ENCODE measurements around the gene ADIPOR1. TPM values are rescaled to one million over a fixed set of nuclear protein-coding genes. Genes with fewer than 3 reads are reported as not detected.
"Not testable (repeated sequence)": the region's sequence is repeated elsewhere in the genome, so short reads cannot be mapped to it uniquely, and the experiment has no call there.

The ADIPOR1 gene, protein sequence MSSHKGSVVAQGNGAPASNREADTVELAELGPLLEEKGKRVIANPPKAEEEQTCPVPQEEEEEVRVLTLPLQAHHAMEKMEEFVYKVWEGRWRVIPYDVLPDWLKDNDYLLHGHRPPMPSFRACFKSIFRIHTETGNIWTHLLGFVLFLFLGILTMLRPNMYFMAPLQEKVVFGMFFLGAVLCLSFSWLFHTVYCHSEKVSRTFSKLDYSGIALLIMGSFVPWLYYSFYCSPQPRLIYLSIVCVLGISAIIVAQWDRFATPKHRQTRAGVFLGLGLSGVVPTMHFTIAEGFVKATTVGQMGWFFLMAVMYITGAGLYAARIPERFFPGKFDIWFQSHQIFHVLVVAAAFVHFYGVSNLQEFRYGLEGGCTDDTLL
- total RNA-seq (100 to 1,000 TPM; 130 to 138 TPM), polyA plus RNA-seq (ENCODE audit: insufficient read length in 6 of 6) (10 to 100 TPM; 63.2 to 72.0 (median 65.8) TPM)
- long read RNA-seq, donor 1, transcript ADIPOR1-201 (8 exons, 2,177 nt), result major isoform, 51 of 79 reads
- long read RNA-seq, donor 1, partial matches to known transcripts, result 27 of 79 reads
- long read RNA-seq, donor 1, other reads (novel, unspliced or antisense), result 0 of 79 reads
- long read RNA-seq, donor 2, transcript ADIPOR1-201 (8 exons, 2,177 nt), result major isoform, 19 of 24 reads
- long read RNA-seq, donor 2, partial matches to known transcripts, result 5 of 24 reads
- long read RNA-seq, donor 2, other reads (novel, unspliced or antisense), result 0 of 24 reads
- long read RNA-seq, donor 3, transcript ADIPOR1-201 (8 exons, 2,177 nt), result major isoform, 23 of 23 reads
- long read RNA-seq, donor 3, partial matches to known transcripts, result 0 of 23 reads
- long read RNA-seq, donor 3, other reads (novel, unspliced or antisense), result 0 of 23 reads
- long read RNA-seq, donor 4, transcript ADIPOR1-201 (8 exons, 2,177 nt), result major isoform, 59 of 63 reads
- long read RNA-seq, donor 4, partial matches to known transcripts, result 1 of 63 reads
- long read RNA-seq, donor 4, other reads (novel, unspliced or antisense), result 2 of 63 reads
- long read RNA-seq, donor 5, transcript ADIPOR1-201 (8 exons, 2,177 nt), result major isoform, 24 of 30 reads
- long read RNA-seq, donor 5, partial matches to known transcripts, result 6 of 30 reads
- long read RNA-seq, donor 5, other reads (novel, unspliced or antisense), result 0 of 30 reads
- long read RNA-seq, donor 6, transcript ADIPOR1-201 (8 exons, 2,177 nt), result major isoform, 39 of 47 reads
- long read RNA-seq, donor 6, partial matches to known transcripts, result 5 of 47 reads
- long read RNA-seq, donor 6, other reads (novel, unspliced or antisense), result 0 of 47 reads
- long read RNA-seq, donor 7, transcript ADIPOR1-201 (8 exons, 2,177 nt), result major isoform, 23 of 23 reads
- long read RNA-seq, donor 7, partial matches to known transcripts, result 0 of 23 reads
- long read RNA-seq, donor 7, other reads (novel, unspliced or antisense), result 0 of 23 reads
- long read RNA-seq, donor 8, transcript ADIPOR1-201 (8 exons, 2,177 nt), result major isoform, 28 of 29 reads
- long read RNA-seq, donor 8, partial matches to known transcripts, result 0 of 29 reads
- long read RNA-seq, donor 8, other reads (novel, unspliced or antisense), result 0 of 29 reads
- long read RNA-seq, donor 9, result 0 reads
- long read RNA-seq, donor 10, transcript ADIPOR1-201 (8 exons, 2,177 nt), result major isoform, 93 of 103 reads
- long read RNA-seq, donor 10, partial matches to known transcripts, result 3 of 103 reads
- long read RNA-seq, donor 10, other reads (novel, unspliced or antisense), result 6 of 103 reads
- long read RNA-seq, donor 11, transcript ADIPOR1-201 (8 exons, 2,177 nt), result major isoform, 29 of 44 reads
- long read RNA-seq, donor 11, partial matches to known transcripts, result 6 of 44 reads
- long read RNA-seq, donor 11, other reads (novel, unspliced or antisense), result 5 of 44 reads
- long read RNA-seq, donor 12, transcript ADIPOR1-201 (8 exons, 2,177 nt), result major isoform, 28 of 29 reads
- long read RNA-seq, donor 12, partial matches to known transcripts, result 0 of 29 reads
- long read RNA-seq, donor 12, other reads (novel, unspliced or antisense), result 0 of 29 reads

DNA sequence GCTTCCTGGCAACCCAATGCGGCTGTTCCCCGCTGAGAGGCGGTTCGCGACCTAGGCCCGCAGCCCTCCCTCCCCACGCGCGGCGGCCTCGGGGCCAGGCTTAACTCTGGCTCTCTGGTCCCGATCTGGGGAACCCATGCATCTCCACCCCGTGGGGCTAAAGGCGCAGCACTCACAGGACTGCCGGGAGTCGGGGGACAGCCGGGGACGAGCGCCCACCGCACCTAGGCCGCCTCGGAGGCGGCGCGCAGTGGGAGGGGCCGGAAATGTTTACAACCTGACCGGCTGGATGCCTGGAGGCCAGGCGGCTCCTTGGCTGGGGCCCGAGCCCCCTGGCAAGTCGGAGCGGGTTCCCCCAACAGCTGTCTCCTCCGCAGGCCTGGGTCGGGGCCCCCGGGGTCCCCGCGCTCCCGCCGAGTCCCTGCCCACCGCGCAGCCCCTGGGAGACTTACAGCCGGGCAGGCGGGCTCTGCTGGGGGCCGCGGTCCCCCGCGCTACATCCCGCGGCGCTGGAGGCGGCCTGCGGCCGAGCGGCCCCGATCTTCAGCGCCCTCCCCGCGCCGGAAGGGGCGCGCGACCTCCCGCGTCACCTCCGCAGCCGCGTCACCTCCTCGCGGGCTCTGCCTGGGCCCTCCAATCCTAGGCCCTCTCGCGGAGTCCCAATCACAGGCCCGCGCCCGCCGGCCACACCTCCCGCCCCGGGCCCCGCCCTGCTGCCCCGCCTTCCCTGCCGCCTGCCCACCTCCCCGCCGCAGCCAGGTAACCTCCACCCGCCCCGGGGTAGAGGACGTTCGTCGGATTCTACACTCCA, at the start of gene ADIPOR1:
TSS of gene ADIPOR1 (minus strand) at position 580 of the 811 bp plus-strand sequence. CDS start 7,242 bp downstream, outside the sequence.
- intact Hi-C loops (cut with DNase I), result no loop called here
- Histone ChIP-seq H3K4me1 (peaks cover 18 to 52% of the 10 kb centered on the region in 2 donors), H3K9me3 (no peaks in the 10 kb centered on the region)

DNA sequence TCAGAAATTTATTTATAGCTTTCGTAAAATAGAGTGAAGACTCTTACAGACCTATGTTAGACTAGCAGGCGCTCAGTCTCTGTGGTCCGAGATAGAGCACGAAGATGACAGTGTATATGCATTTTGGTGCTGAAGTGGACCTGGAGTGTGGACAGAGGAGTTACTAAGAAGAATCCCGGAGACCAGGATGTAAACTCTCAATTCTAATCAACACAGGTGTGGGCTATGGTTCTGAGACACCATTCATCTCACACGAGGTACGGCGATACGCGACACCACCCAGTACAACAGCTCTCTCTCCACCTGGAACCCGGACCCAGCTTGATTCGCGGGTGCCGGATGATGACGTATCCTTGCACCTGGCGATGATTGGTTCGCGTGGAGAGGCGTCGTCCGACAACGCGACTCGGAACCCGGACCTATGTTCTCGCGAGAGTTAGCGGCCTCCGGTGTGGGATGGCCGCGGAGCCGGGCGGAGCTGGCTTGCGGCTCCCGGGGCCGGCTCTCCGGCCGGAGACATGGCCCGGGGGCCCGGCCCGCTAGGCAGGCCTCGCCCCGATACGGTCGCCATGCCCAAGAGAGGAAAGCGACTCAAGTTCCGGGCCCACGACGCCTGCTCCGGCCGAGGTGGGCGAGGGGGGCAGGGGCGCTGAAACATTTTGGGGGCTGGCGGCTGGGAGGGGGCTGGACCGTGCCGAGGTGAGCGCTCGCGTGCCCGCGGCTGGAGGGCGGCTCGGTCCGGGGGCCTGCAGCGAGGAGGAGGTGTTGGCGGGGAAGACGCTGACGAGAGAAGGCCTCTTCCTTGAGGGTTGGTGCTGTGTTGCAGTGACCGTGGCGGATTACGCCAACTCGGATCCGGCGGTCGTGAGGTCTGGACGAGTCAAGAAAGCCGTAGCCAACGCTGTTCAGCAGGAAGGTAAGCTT, 49.1 kb upstream of the ADIPOR1 start, which contains the start of gene TMEM183A:
TSS of gene TMEM183A (plus strand) at position 427 of the 924 bp plus-strand sequence. CDS start at position 519, 92 bp downstream.
- Histone ChIP-seq H3K27ac (peak within 1 kb of the TSS; percentile 86 to 92), H3K27me3 (no peaks in the 10 kb centered on the region), H3K9me3 (no peaks in the 10 kb centered on the region), H3K4me1 (peaks cover 8 to 35% of the 10 kb centered on the region in 2 donors), H3K4me3 (peak within 1 kb of the TSS; percentile 63 to 67), H3K36me3 (peaks cover 0 to 31% of the 10 kb centered on the region in 2 donors)
- ATAC-seq (peak; percentile 96), DNase-seq (peak; percentile 94 to 98 (median 96))
- intact Hi-C loops (cut with DNase I), result no loop called here
- TF ChIP-seq, protein P1, sequence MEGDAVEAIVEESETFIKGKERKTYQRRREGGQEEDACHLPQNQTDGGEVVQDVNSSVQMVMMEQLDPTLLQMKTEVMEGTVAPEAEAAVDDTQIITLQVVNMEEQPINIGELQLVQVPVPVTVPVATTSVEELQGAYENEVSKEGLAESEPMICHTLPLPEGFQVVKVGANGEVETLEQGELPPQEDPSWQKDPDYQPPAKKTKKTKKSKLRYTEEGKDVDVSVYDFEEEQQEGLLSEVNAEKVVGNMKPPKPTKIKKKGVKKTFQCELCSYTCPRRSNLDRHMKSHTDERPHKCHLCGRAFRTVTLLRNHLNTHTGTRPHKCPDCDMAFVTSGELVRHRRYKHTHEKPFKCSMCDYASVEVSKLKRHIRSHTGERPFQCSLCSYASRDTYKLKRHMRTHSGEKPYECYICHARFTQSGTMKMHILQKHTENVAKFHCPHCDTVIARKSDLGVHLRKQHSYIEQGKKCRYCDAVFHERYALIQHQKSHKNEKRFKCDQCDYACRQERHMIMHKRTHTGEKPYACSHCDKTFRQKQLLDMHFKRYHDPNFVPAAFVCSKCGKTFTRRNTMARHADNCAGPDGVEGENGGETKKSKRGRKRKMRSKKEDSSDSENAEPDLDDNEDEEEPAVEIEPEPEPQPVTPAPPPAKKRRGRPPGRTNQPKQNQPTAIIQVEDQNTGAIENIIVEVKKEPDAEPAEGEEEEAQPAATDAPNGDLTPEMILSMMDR (IDR thresholded peaks at IDR 0.05), result no peak

More for the DNA sequence above, at the start of gene ADIPOR1:
- peak within 1 kb of the TSS; percentile 96 to 99 for H3K4me3 ChIP-seq
- H3K27me3 ChIP-seq, result no peaks in the 10 kb centered on the region
- ATAC-seq, result peak; percentile 97
- TF ChIP-seq, protein P1 (IDR thresholded peaks at IDR 0.05), result peak in 1 of 2 donors; percentile 37
- H3K27ac ChIP-seq, result peak within 1 kb of the TSS; percentile 93 to 96
- H3K36me3 ChIP-seq, result peaks cover 0 to 21% of the 10 kb centered on the region in 2 donors
- peak; percentile 82 to 98 (median 94) for DNase-seq

DNA sequence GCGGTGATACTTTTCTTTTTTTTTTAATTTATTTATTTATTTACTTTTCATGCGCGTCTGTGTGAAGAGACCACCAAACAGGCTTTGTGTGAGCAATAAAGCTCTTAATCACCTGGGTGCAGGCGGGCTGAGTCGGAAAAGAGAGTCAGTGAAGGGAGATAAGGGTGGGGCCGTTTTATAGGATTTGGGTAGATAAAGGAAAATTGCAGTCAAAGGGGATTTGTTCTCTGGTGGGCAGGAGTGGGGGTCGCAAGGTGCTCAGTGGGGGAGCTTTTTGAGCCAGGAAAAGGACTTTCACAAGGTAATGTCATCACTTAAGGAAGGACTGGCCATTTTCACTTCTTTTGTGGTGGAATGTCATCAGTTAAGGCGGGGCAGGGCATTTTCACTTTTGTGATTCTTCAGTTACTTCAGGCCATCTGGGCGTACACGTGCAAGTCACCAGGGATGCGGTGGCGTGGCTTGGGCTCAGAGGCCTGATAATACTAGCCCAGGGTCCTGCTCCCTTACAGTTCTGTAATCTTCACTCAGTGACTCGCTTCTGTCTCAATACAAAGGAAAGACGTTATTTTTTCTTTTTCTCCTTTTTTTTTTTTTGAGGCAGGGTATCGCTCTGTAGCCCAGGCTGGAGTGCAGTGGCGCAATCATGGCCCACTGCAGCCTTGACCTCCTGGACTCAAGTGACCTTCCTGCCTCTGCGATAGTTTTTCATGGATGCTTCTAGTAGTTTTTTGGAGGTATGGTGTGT, 47.5 kb upstream of the ADIPOR1 start:
- Histone ChIP-seq H3K4me1 (peaks cover 8 to 35% of the 10 kb centered on the region in 2 donors), H3K27ac (peak overlapping the region in 1 of 2 donors; percentile 92), H3K36me3 (peaks cover 0 to 20% of the 10 kb centered on the region in 2 donors), H3K4me3 (peak overlapping the region in 1 of 2 donors; percentile 63)
- intact Hi-C loops (cut with DNase I); H3K27me3 ChIP-seq; ATAC-seq; DNase-seq; H3K9me3 ChIP-seq: not testable (repeated sequence)

Data from left lung (tissue), 14 donors.